Sigmoid colon (tissue), 7 donors: ENCODE results near the gene BHMT2. TPM values are rescaled to one million over a fixed set of nuclear protein-coding genes. Genes with fewer than 3 reads are reported as not detected.

Experiments
- DNase-seq: peaks from one replicate; pipeline ENCODE4 v3.0.0-alpha.2; 2019
- H3K27ac ChIP-seq, 4 donors: fragments of 200-600 bp; sonication (generic); one replicate each; pipeline ENCODE4 v1.5.1; 2016 to 2019; ENCODE audit warnings: mild to moderate bottlenecking in 1 of 4
- H3K27me3 ChIP-seq, 3 donors: fragments of 200-600 bp; sonication (generic); one replicate each; pipeline ENCODE4 v1.5.1; 2019; ENCODE audit warnings: mild to moderate bottlenecking in 1 of 3
- H3K36me3 ChIP-seq, 4 donors: fragments of 200-600 bp; sonication (generic); one replicate each; pipeline ENCODE4 v1.5.1; 2016 to 2019
- H3K4me1 ChIP-seq, 4 donors: fragments of 200-600 bp; sonication (generic); one replicate each; pipeline ENCODE4 v1.5.1; 2017 to 2019
- H3K4me3 ChIP-seq, 4 donors: fragments of 200-600 bp; sonication (generic); one replicate each; pipeline ENCODE4 v1.5.1; 2017 to 2019; ENCODE audit warnings: mild to moderate bottlenecking in 2 of 4, moderate library complexity in 1 of 4
- H3K9me3 ChIP-seq, 4 donors: fragments of 200-600 bp in 3 of 4; sonication (generic) in 3 of 4; one replicate each; pipeline versions ENCODE4 v1.5.1 to v1.6.1; 2013 to 2019
- CTCF ChIP-seq, 4 experiments: fragments of 450-650 bp in 3 of 4; fragments of 200-600 bp in 1 of 4; IDR thresholded peaks; one replicate each; pipeline ENCODE4 v1.5.1; 2016 to 2019; ENCODE audit warnings: antibody characterized with exemption in 4 of 4, mild to moderate bottlenecking in 3 of 4, moderate library complexity in 2 of 4
- EP300 ChIP-seq, 4 donors: sonication (generic); formaldehyde crosslinking; IDR thresholded peaks; one replicate each; pipeline ENCODE4 v1.6.1; 2017; ENCODE audit warnings: antibody characterized with exemption in 4 of 4
- POLR2A ChIP-seq, 2 donors: fragments of 450-650 bp; IDR thresholded peaks; one replicate each; pipeline ENCODE4 v1.6.1; 2016; ENCODE audit warnings: antibody characterized with exemption in 2 of 2, mild to moderate bottlenecking in 2 of 2, moderate library complexity in 2 of 2
- POLR2AphosphoS5 ChIP-seq, 4 donors: sonication (generic); formaldehyde crosslinking; IDR thresholded peaks; one replicate each; pipeline ENCODE4 v1.6.1; 2017; ENCODE audit warnings: antibody characterized with exemption in 4 of 4
- WGBS, 2 donors: extraction: QIAGEN DNeasy Blood & Tissue Kit; methylation state at CpG; one replicate each; pipeline ENCODE4 v1.1.7; 2013; 5-methylcytosine and 5-hydroxymethylcytosine counted together
- intact Hi-C: fragments of 100-400 bp; cut with DNase I; formaldehyde crosslinking; loops from one replicate; pipeline ENCODE4 v1.15.1; 2023
- polyA plus RNA-seq, 3 donors: library from polyadenylated mRNA; stranded (reverse); fragments of 200-250 nt; gene quantifications; one replicate each; pipeline ENCODE4 v1.2.3, GENCODE V29; 2013
- total RNA-seq, 4 donors: library from RNA; depleted of rRNA; stranded (reverse); fragments of >200 nt; gene quantifications; one replicate each; pipeline ENCODE4 v1.1.0, GENCODE V29; 2016
- donor health status: healthy with polysubstance abuse.
- donor health status: Bipolar disorder and iron deficiency.
- donor health status: healthy.

Gene BHMT2
- total and polyA plus RNA-seq, 7 donors = 0.86 to 37.5 (median 12.1) TPM

GRCh38 chr5:79023348-79023747 lies 46.2 kb upstream of the BHMT2 start:
- no peaks in the 10 kb centered on the region for H3K27me3 ChIP-seq
- H3K4me1 ChIP-seq = peaks cover 0 to 41% (median 23%) of the 10 kb centered on the region in 4 donors
- no peaks in the 10 kb centered on the region for H3K36me3 ChIP-seq
- no peaks in the 10 kb centered on the region for H3K9me3 ChIP-seq
- intact Hi-C loops = loop anchor here (5.0 kb wide), 2 partner anchors 214 to 1059 kb away; partner anchors contain the start of gene JMY
- DNase-seq = no peak
- TF ChIP-seq POLR2AphosphoS5 (IDR thresholded peaks at IDR 0.05) (no peak), EP300 (IDR thresholded peaks at IDR 0.05) (no peak), POLR2A (IDR thresholded peaks at IDR 0.05) (no peak), CTCF (IDR thresholded peaks at IDR 0.05) (no peak)
- WGBS, 2 donors = 94% methylated on average over 1 of the region's 1 CpG
- H3K27ac ChIP-seq = peak overlapping the region in 2 of 4 donors; percentile 63 to 78
- H3K4me3 ChIP-seq = no peak overlapping the region

DNA sequence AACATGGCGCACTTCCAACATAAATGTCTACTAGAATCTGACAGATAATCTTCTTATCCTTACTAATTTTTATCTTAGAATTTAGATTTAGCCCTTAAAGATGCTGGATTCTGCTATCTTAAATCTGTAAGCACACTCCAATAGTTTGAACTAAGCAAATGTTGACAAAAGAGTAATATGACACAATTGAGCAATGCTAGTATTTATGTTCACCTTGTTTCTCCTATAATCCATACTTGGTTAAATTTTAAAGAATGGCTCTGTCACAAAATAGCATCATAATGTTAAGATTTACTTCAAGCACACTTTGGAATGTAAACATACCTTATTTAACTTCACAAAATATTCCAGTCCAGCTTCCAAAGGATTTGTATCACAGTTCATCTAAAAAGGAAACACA lies 45.6 kb upstream of the BHMT2 start:
- peaks cover 0 to 41% (median 23%) of the 10 kb centered on the region in 4 donors for H3K4me1 ChIP-seq
- no peak overlapping the region for H3K4me3 ChIP-seq
- WGBS, 2 donors = 91 to 96% methylated on average over 1 of the region's 1 CpG
- no peaks in the 10 kb centered on the region for H3K36me3 ChIP-seq
- no peak for DNase-seq
- no peaks in the 10 kb centered on the region for H3K27me3 ChIP-seq
- intact Hi-C loops = loop anchor here (5.0 kb wide), 2 partner anchors 213 to 1058 kb away; partner anchors contain the start of gene JMY
- H3K27ac ChIP-seq = peak overlapping the region in 3 of 4 donors; percentile 63 to 78 (median 63)
- TF ChIP-seq CTCF (IDR thresholded peaks at IDR 0.05) (no peak), POLR2A (IDR thresholded peaks at IDR 0.05) (no peak), POLR2AphosphoS5 (IDR thresholded peaks at IDR 0.05) (no peak), EP300 (IDR thresholded peaks at IDR 0.05) (no peak)
- H3K9me3 ChIP-seq = no peaks in the 10 kb centered on the region

DNA sequence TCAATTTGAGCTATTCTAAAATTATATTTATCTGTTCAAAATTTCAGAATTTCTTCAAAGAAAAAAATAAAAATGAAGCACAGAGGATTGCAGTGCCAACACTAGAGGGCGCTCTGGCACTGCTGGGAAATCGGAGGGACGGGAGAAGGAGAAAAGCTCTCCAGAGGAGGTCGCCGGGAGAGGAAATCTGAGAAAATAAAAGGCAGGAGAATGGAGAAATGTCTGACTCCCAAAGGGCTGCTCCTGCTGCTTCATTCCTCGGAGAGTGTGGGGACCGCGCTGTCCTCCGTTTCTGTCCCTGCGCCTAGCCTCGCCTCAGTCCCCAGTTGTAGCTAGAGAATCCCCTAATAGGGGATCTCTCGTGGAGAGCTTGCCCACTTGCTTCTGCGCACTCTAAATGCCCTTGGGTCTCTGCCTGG lies 44.5 kb upstream of the BHMT2 start:
- Histone ChIP-seq H3K4me1 (peaks cover 0 to 41% (median 23%) of the 10 kb centered on the region in 4 donors), H3K4me3 (peak overlapping the region in 3 of 4 donors; percentile 36 to 45 (median 40)), H3K9me3 (no peaks in the 10 kb centered on the region), H3K27ac (peak overlapping the region in 3 of 4 donors; percentile 63 to 78 (median 63)), H3K36me3 (no peaks in the 10 kb centered on the region), H3K27me3 (no peaks in the 10 kb centered on the region)
- TF ChIP-seq POLR2AphosphoS5 (IDR thresholded peaks at IDR 0.05) (no peak), CTCF (IDR thresholded peaks at IDR 0.05) (peak; percentile 88 to 95 (median 91))
- 10 to 12% methylated on average over 13 of the region's 13 CpGs for WGBS, 2 donors
- intact Hi-C loops = loop anchor here (1.0 kb wide), 1 partner anchor 108 kb away; no protein-coding TSS in a partner anchor
- peak; percentile 76 for DNase-seq

DNA sequence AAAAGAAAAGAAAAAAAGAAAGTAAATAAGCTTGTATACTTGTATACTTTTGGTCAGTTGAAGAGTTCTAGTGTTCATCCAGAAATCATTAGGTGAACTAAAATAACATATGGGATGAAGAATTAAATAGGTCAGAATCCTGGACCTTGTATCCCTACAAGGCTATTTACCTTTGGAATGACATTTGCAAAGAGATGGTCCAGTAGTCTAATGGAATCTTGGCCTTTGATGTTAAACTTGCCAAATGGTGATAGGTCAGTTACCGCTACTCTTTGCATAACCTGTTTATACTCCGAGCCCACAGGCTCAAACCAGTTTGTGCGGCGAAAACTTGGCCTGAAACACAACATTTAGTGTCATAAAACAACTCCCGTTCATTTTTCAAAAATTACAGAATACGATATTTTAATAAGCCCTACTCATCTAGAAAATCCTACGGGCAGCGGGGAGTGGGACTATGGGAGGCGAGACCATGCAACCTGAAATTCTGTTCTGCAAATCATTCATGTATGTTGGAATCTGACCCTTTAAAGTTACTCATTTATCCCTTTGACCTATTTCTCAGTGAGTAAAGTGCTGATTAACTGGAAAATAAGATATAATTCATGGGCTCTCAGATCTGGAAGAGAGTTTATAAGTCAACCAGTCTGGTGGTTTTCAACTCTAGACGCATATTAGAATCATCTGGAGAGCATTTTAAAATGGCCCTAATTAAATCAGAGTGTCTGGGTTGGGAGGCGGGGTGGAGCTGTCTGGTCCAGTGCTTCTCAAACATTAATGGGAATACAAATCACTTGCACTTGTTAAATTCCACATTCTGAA lies 38.7 kb upstream of the BHMT2 start:
- H3K4me1 ChIP-seq = no peaks in the 10 kb centered on the region
- no peak overlapping the region for H3K4me3 ChIP-seq
- no peaks in the 10 kb centered on the region for H3K9me3 ChIP-seq
- no peak for DNase-seq
- intact Hi-C loops = no loop called here
- TF ChIP-seq EP300 (IDR thresholded peaks at IDR 0.05) (no peak), CTCF (IDR thresholded peaks at IDR 0.05) (no peak), POLR2A (IDR thresholded peaks at IDR 0.05) (no peak), POLR2AphosphoS5 (IDR thresholded peaks at IDR 0.05) (no peak)
- H3K27ac ChIP-seq = no peak overlapping the region
- H3K27me3 ChIP-seq = no peaks in the 10 kb centered on the region
- H3K36me3 ChIP-seq = no peaks in the 10 kb centered on the region
- 87 to 91% methylated on average over 11 of the region's 11 CpGs for WGBS, 2 donors
